GM10847 (cell line): ENCODE data around the gene COG6.
A peak's percentile ranks its signal among the peaks of the same experiment; 100 is the strongest.

Experiments used
- POLR2A ChIP-seq: IDR thresholded peaks from 2 replicates; pipeline ENCODE4 v1.6.1; 2011; ENCODE audit not compliant: insufficient read length; ENCODE audit errors: extremely low read depth

COG6 gene

DNA sequence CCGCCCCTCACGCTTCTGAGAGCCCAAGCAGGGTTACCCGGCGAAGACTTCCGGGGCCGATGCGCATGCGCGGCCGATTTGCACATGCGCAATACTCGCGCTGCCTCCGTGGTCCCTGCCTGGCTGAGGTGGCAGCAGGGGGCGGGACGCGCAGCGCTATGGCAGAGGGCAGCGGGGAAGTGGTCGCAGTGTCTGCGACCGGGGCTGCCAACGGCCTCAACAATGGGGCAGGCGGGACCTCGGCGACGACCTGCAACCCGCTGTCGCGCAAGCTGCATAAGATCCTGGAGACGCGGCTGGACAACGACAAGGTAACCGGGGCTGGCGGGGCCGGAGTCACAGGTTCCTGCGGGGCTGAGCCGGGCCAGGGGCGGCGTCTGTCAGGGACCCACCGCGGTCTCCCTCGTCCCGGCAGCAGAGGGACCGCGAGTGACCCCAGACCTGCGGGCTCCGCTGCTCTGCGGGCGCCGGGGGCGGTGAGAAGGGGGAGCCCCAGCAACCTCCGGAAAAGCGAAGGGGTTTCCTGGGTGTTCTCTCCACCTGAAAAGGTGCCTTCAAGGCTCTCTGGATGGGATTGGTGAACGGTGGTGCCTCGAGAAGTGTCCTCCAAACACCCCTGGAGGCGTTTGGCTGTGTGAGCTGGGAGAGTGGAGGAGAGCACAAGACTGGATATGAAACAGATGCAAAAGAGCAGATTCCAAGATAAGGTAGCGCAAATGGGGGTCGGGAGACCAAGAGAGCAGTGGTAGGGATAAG, at the start of gene COG6:
Gene COG6, plus strand, starts transcription at position 94 of the 756 bp plus-strand sequence. Its CDS starts 65 bp downstream, at position 159.
- peak; percentile 74 for TF ChIP-seq POLR2A

DNA sequence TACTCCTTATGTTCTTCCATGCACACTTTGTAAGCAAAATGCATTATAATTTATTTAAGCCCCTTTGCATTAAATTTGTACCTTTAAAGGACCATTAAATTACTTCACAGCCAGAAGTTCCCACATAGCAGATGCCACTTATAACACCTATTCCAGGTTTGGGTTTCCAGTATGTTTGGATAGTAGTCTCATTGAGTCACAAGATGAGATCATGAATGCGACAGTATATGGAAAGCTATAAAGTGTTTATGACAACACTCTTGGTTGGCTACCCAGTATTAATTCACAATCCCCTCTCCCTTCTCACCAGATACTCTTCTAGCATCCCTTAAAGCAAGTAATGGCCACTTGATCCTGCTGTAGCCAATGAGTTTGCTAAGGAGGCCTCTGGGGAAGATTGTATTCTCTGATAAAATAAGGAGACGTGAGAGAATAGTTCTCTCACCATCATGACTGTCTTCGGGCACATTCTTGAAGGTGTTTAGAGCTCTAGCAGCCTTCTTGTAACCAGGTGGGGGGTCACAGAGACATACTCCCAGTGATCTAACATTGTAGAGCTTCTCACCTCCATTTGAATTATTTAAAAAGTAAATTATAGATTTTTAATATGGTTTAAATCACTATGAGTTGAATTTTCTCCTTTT, 49.7 kb upstream of the COG6 start:
- TF ChIP-seq POLR2A = no peak

- TF ChIP-seq POLR2A = no peak
Measured at GRCh38 chr13:39607876-39608275, 47.6 kb upstream of the COG6 start.

GRCh38 chr13:39612023-39612637, 43.3 kb upstream of the COG6 start:
- TF ChIP-seq POLR2A = no peak

- TF ChIP-seq POLR2A = no peak
Measured at GRCh38 chr13:39616087-39616694, 39.3 kb upstream of the COG6 start.

GRCh38 chr13:39618561-39618960, 36.9 kb upstream of the COG6 start:
- TF ChIP-seq POLR2A = no peak

DNA sequence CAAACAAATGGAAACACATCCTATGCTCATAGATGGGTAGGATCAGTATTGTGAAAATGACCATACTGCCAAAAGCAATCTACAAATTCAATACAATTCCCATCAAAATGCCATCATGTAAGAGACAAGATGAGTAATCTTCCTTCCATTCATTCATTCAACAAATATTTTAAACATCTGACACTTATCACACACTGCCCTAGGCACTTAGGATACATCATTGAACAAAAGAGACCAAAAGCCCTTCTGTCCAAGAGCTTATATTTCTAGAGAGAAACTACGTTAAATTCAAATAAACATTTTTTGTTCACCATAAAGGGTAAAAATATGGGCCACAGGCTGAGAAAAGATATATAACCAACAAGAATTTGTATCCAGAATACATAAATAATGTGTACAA, 32.0 kb upstream of the COG6 start:
- TF ChIP-seq POLR2A = no peak

GRCh38 chr13:39631307-39631706, 24.2 kb upstream of the COG6 start:
- no peak for TF ChIP-seq POLR2A

- TF ChIP-seq POLR2A = no peak
Measured at GRCh38 chr13:39632994-39633393, 22.5 kb upstream of the COG6 start.

GRCh38 chr13:39635564-39635963, 19.9 kb upstream of the COG6 start:
- no peak for TF ChIP-seq POLR2A

GRCh38 chr13:39637890-39638289, 17.6 kb upstream of the COG6 start:
- TF ChIP-seq POLR2A = no peak

DNA sequence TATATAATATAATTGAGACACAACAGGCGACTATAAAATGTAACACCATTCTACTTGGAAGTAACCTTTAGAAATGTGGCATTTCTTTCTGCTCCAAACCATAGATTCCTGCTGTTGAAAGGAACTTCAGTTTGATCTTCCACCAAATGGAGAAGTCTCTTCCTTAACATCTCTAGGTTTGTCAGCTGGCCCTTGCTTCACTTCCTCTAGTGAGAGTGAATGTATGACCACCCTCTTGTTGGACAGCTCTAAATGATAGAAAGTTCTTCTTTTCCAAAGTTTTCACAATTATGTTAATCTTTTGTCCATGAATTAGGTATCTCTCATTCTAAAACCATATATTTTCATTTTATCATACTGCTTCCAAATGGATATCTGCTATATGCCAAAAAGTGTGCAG, 13.8 kb upstream of the COG6 start:
- no peak for TF ChIP-seq POLR2A

- no peak for TF ChIP-seq POLR2A
Measured at GRCh38 chr13:39646122-39646521, 9.3 kb upstream of the COG6 start.

DNA sequence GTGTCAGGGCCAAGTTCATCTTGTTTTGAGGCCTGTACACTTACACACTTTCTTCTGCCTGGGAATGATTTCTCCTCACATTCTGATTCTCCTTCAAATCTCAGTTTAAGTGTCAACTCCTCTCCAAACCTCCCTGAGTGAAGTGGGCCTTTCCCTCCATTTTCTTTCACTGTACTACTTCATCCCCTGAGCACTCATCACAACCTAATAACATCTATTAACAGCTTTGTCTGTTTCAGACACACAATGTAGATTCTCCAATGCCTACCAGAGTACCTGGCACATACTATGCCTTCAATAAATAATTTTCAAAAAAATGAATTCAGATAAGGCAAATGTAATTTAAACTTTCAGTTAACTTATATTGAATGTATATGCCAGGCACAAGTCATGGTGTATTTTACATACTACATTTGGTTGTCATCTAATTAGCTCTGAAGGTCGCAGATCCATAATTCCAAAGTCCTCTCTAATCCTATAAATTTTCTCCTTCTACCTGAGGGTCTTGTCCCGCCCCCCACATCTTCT, 357 bp upstream of the COG6 start:
- TF ChIP-seq POLR2A = no peak

GRCh38 chr13:39656325-39656677, 839 bp downstream of the COG6 start:
- no peak for TF ChIP-seq POLR2A

- no peak for TF ChIP-seq POLR2A
Measured at GRCh38 chr13:39663508-39663907, 8.0 kb downstream of the COG6 start.
